A549 (cell line): ENCODE results near the gene APOC1. TPM values are rescaled to one million over a fixed set of nuclear protein-coding genes. Genes with fewer than 3 reads are reported as not detected.
A peak's percentile ranks its signal among the peaks of the same experiment; 100 is the strongest.

Experiments used
- ATAC-seq, 2 experiments: fragments of 200-7000 bp in 1 of 2; fragments of >200 bp in 1 of 2; cut with Nextera tagmentation in 1 of 2; cut with Tn5 transposase in 1 of 2; 3 replicates each; pipeline versions ENCODE4 v1.8.0 to v1.9.1; 2018 to 2020; ENCODE audit warnings: mild to moderate bottlenecking in 1 of 2, moderate library complexity in 1 of 2
- CTCF ChIA-PET: fragments of 300-600 bp; sonication (Branson Sonifier 250); formaldehyde crosslinking; extraction: SDS; loops from one replicate; lab custom pipeline; 2021; ENCODE audit warnings: antibody characterized with exemption, inconsistent platforms; lab: Yijun Ruan, JAX
- POLR2A ChIA-PET: fragments of 350-600 bp; formaldehyde crosslinking; extraction: SDS; loops from one replicate; lab custom pipeline; 2021; ENCODE audit warnings: antibody characterized with exemption, inconsistent platforms; lab: Yijun Ruan, JAX
- DNase-seq, 2 experiments: peaks; one replicate each; pipeline versions ENCODE4 v3.0.0 to v3.0.0-alpha.2; 2011 to 2016; ENCODE audit warnings: low read depth in 1 of 2, low spot score in 1 of 2
- FAIRE-seq: peaks from 2 replicates; lab custom pipeline; 2011; peaks lifted over from hg19 to GRCh38; lab: Jason Lieb, UNC
- H3K27ac ChIP-seq, 2 experiments: fragments of >200 bp; sonication (Bioruptor Twin); formaldehyde crosslinking; 3 replicates each; pipeline ENCODE4 v1.5.1; 2016 to 2017
- H3K4me1 ChIP-seq: fragments of >200 bp; sonication (Bioruptor Twin); formaldehyde crosslinking; 3 replicates; pipeline ENCODE4 v1.6.1; 2016
- H3K4me2 ChIP-seq: fragments of >200 bp; sonication (Bioruptor Twin); formaldehyde crosslinking; 3 replicates; pipeline ENCODE4 v1.6.1; 2016
- H3K4me3 ChIP-seq: fragments of >200 bp; sonication (Bioruptor Twin); formaldehyde crosslinking; 3 replicates; pipeline ENCODE4 v1.5.1; 2016
- H3K9me3 ChIP-seq: fragments of >200 bp; sonication (Bioruptor Twin); formaldehyde crosslinking; 3 replicates; pipeline ENCODE4 v1.6.1; 2016
- BCL3 ChIP-seq: fragments of >200 bp; sonication (Bioruptor Twin); formaldehyde crosslinking; IDR thresholded peaks from 3 replicates; pipeline ENCODE4 v1.6.1; 2016
- BHLHE40 ChIP-seq: IDR thresholded peaks from 2 replicates; pipeline ENCODE4 v1.6.1; 2012; ENCODE audit warnings: low read depth, low read length, inconsistent platforms
- CBX2 ChIP-seq: fragments of 200-600 bp; sonication (generic); IDR thresholded peaks from 2 replicates; pipeline ENCODE4 v1.6.1; 2016; ENCODE audit warnings: low read depth, mild to moderate bottlenecking, borderline replicate concordance
- CBX8 ChIP-seq: fragments of 200-600 bp; sonication (generic); IDR thresholded peaks from 2 replicates; pipeline ENCODE4 v1.6.1; 2016
- CHD2 ChIP-seq: fragments of 150-350 bp; IDR thresholded peaks from 2 replicates; pipeline ENCODE4 v1.6.1; 2014; ENCODE audit warnings: low read length; ENCODE audit not compliant: partially characterized antibody
- CHD4 ChIP-seq: fragments of 200-600 bp; sonication (generic); IDR thresholded peaks from 2 replicates; pipeline ENCODE4 v1.6.1; 2016; ENCODE audit warnings: antibody characterized with exemption, mild to moderate bottlenecking, borderline replicate concordance
- E2F6 ChIP-seq: IDR thresholded peaks from 2 replicates; pipeline ENCODE4 v1.6.1; 2012; ENCODE audit warnings: low read depth, borderline replicate concordance
- EHF ChIP-seq: fragments of 250-450 bp; sonication (Bioruptor Pico); IDR thresholded peaks from 2 replicates; pipeline ENCODE4 v1.5.0; 2020; ENCODE audit warnings: mild to moderate bottlenecking
- ESRRA ChIP-seq: fragments of 150-350 bp; IDR thresholded peaks from 2 replicates; pipeline ENCODE4 v1.6.1; 2014; ENCODE audit warnings: mild to moderate bottlenecking, low read length, borderline replicate concordance
- FOSB ChIP-seq: fragments of 250-450 bp; sonication (Bioruptor Pico); IDR thresholded peaks from 2 replicates; pipeline ENCODE4 v1.5.0; 2020; ENCODE audit warnings: mild to moderate bottlenecking, moderate library complexity
- HOXA7 ChIP-seq: fragments of 250-450 bp; sonication (Bioruptor Pico); IDR thresholded peaks from 2 replicates; pipeline ENCODE4 v1.5.0; 2020; ENCODE audit warnings: mild to moderate bottlenecking, moderate library complexity
- HOXB5 ChIP-seq: fragments of 250-450 bp; sonication (Bioruptor Pico); IDR thresholded peaks from 2 replicates; pipeline ENCODE4 v1.5.0; 2020; ENCODE audit warnings: mild to moderate bottlenecking, moderate library complexity
- JUNB ChIP-seq: fragments of >200 bp; sonication (Bioruptor Twin); formaldehyde crosslinking; IDR thresholded peaks from 2 replicates; pipeline ENCODE4 v1.6.1; 2016
- MYC ChIP-seq: IDR thresholded peaks from 2 replicates; pipeline ENCODE4 v1.6.1; 2012; ENCODE audit warnings: mild to moderate bottlenecking, inconsistent platforms, low read length, improper control_type of control experiment, borderline replicate concordance
- NR3C1 ChIP-seq: fragments of >200 bp; sonication (Bioruptor Twin); formaldehyde crosslinking; IDR thresholded peaks from 3 replicates; pipeline ENCODE4 v1.6.1; 2017
- POLR2A ChIP-seq: IDR thresholded peaks from 2 replicates; pipeline ENCODE4 v1.6.1; 2012; ENCODE audit warnings: mild to moderate bottlenecking, low read length
- RAD21 ChIP-seq, 2 experiments: fragments of >200 bp in 1 of 2; sonication (Bioruptor Twin) in 1 of 2; formaldehyde crosslinking in 1 of 2; IDR thresholded peaks in 1 of 2; conservative IDR thresholded peaks in 1 of 2; 2 replicates in 1 of 2; 3 replicates in 1 of 2; pipeline ENCODE4 v1.6.1; 2012 to 2018; ENCODE audit warnings: inconsistent platforms in 1 of 2
- REST ChIP-seq: fragments of 200-600 bp; sonication (generic); IDR thresholded peaks from 2 replicates; pipeline ENCODE4 v1.6.1; 2016; ENCODE audit warnings: antibody characterized with exemption, mild to moderate bottlenecking, moderate library complexity
- RNF2 ChIP-seq: fragments of 200-600 bp; sonication (generic); IDR thresholded peaks from 2 replicates; pipeline ENCODE4 v1.6.1; 2016; ENCODE audit warnings: low read depth, mild to moderate bottlenecking, antibody characterized with exemption, moderate library complexity, borderline replicate concordance
- SREBF2 ChIP-seq: fragments of 450-650 bp; IDR thresholded peaks from 2 replicates; pipeline ENCODE4 v1.6.1; 2014; ENCODE audit warnings: mild to moderate bottlenecking, moderate library complexity
- TFCP2L1 ChIP-seq: fragments of 250-450 bp; sonication (Bioruptor Pico); IDR thresholded peaks from 2 replicates; pipeline ENCODE4 v1.5.0; 2021; ENCODE audit warnings: mild to moderate bottlenecking
- ZC3H11A ChIP-seq: fragments of 450-650 bp; IDR thresholded peaks from 2 replicates; pipeline ENCODE4 v1.6.1; 2014; ENCODE audit warnings: antibody characterized with exemption, mild to moderate bottlenecking
- ZNF302 ChIP-seq: fragments of 250-450 bp; sonication (Bioruptor Pico); IDR thresholded peaks from 2 replicates; pipeline ENCODE4 v1.9.0; 2021; ENCODE audit warnings: inconsistent platforms, mild to moderate bottlenecking, moderate library complexity
- ZSCAN20 ChIP-seq: fragments of 250-450 bp; sonication (Bioruptor Pico); IDR thresholded peaks from 2 replicates; pipeline ENCODE4 v1.8.0; 2022; ENCODE audit warnings: mild to moderate bottlenecking, moderate library complexity
- WGBS: methylation state at CpG from one replicate; pipeline ENCODE4 v1.1.6; 2017; ENCODE audit errors: missing lambda C conversion rate; 5-methylcytosine and 5-hydroxymethylcytosine counted together
- polyA plus RNA-seq, 4 experiments: library from polyadenylated mRNA; depleted of rRNA in 3 of 4; stranded (reverse); fragments of >200 nt; fragmentation: RNase III in 1 of 4; extraction: RNeasy Plus Mini Kit Qiagen cat#74134 plus additional on column Dnase treatment in 1 of 4; gene quantifications; 2 replicates in 3 of 4; 3 replicates in 1 of 4; pipeline ENCODE4 v1.2.3, GENCODE V29; 2011 to 2017

Gene APOC1
- polyA plus RNA-seq, 2 of the 4 experiments (the other 2 are of a cell fraction) = 88.7 to 196 TPM

- no peak within 1 kb of the TSS for H3K4me3 ChIP-seq
- ATAC-seq (peak in 1 of 2 experiments; percentile 35; a peak in 1 of 6 replicates), DNase-seq (no peak), FAIRE-seq (no peak)
- POLR2A ChIA-PET = no interaction called here
- TF ChIP-seq BHLHE40 (no peak), ZNF302 (no peak), RAD21 (conservative IDR thresholded peaks at IDR 0.05 in 1 of 2, IDR thresholded peaks at IDR 0.05 in 1 of 2) (no peak), ESRRA (no peak), CBX8 (no peak), RNF2 (no peak), TFCP2L1 (CRISPR knock-in tag) (no peak), HOXB5 (no peak), REST (no peak), JUNB (no peak), HOXA7 (no peak), EHF (CRISPR knock-in tag) (no peak), E2F6 (no peak), FOSB (no peak), MYC (no peak), CBX2 (no peak)
- WGBS = 86% methylated on average over 13 of the region's 14 CpGs
- no peaks in the 10 kb centered on the region for H3K4me1 ChIP-seq
- no peaks in the 10 kb centered on the region for H3K9me3 ChIP-seq
- H3K27ac ChIP-seq = no peak within 1 kb of the TSS
- CTCF ChIA-PET = interaction anchor here (0.6 to 1.0 kb wide), 3 partner anchors 10 to 138 kb away, joined by 3 to 7 read pairs (median 3); no protein-coding TSS in a partner anchor
- no peak within 1 kb of the TSS for H3K4me2 ChIP-seq
These were observed 27.7 kb downstream of the APOC1 start, which contains the start of gene APOC4 for GRCh38 chr19:44942067-44942571. Gene APOC4, plus strand, starts transcription at chr19:44942237. Its CDS starts 41 bp downstream, at chr19:44942278.

- no peak for TF ChIP-seq HOXB5
- ChIA-PET POLR2A (interaction anchor here (0.5 kb wide), 1 partner anchor 46 kb away, joined by 7 read pairs; no protein-coding TSS in a partner anchor), CTCF (interaction anchor here (0.7 to 4.1 kb wide), 2 partner anchors 8 to 40 kb away, joined by 3 to 25 read pairs; partner anchors contain the start of gene APOE)
- Histone ChIP-seq H3K4me2 (no peak overlapping the region), H3K4me1 (no peaks in the 10 kb centered on the region), H3K9me3 (no peaks in the 10 kb centered on the region), H3K27ac (no peak overlapping the region), H3K4me3 (no peak overlapping the region)
- FAIRE-seq = no peak
- DNase-seq = no peak
- 73% methylated on average over 10 of the region's 10 CpGs for WGBS
- ATAC-seq = peak in 1 of 2 experiments; percentile 29; a peak in 3 of 6 replicates
These were observed 29.4 kb downstream of the APOC1 start for GRCh38 chr19:44943801-44944249.

- Histone ChIP-seq H3K27ac (no peak overlapping the region), H3K9me3 (no peaks in the 10 kb centered on the region), H3K4me1 (no peaks in the 10 kb centered on the region), H3K4me3 (no peak overlapping the region), H3K4me2 (no peak overlapping the region)
- 90% methylated on average over 13 of the region's 13 CpGs for WGBS
- FAIRE-seq = no peak
- 0 out of 6 replicates have a peak, but pooled peaks of 1 of the 2 experiments have one; percentile 5 for ATAC-seq
- no peak for DNase-seq
- POLR2A ChIA-PET = no interaction called here
- CTCF ChIA-PET = interaction anchor here (1.0 to 8.3 kb wide), 4 partner anchors 10 to 43 kb away, joined by 3 to 303 read pairs (median 14); partner anchors contain the start of genes APOC1 and APOE
- TF ChIP-seq ESRRA = no peak
- no peak for TF ChIP-seq CHD4
- TF ChIP-seq CHD2 = no peak
- TF ChIP-seq NR3C1 = no peak
- TF ChIP-seq BCL3 = no peak
- no peak for TF ChIP-seq ZSCAN20 (CRISPR knock-in tag)
- TF ChIP-seq SREBF2 = no peak
- no peak for TF ChIP-seq POLR2A
- TF ChIP-seq ZC3H11A = no peak
- TF ChIP-seq, all 56 proteins: peak for 0
These were observed 32.7 kb downstream of the APOC1 start for GRCh38 chr19:44947041-44947581.
